HG03139 (cell line): ENCODE data around the gene SMPD4.
"Not testable (repeated sequence)": the region's sequence is repeated elsewhere in the genome, so short reads cannot be mapped to it uniquely, and the experiment has no call there.

ENCODE experiments used
- ATAC-seq: cut with Tn5 transposase; IDR thresholded peaks from one replicate; pipeline ENCODE4 v1.9.1; 2021; ENCODE audit not compliant: unreplicated experiment

Gene SMPD4

GRCh38 chr2:130157825-130158514 is 23.4 kb downstream of the SMPD4 start:
- ATAC-seq = peak; percentile 79

GRCh38 chr2:130157354-130157753 is 24.0 kb downstream of the SMPD4 start:
- peak; percentile 27 for ATAC-seq

GRCh38 chr2:130156624-130157004 is 24.8 kb downstream of the SMPD4 start:
- no peak for ATAC-seq

- ATAC-seq = not testable (repeated sequence)
These were observed 25.3 kb downstream of the SMPD4 start for GRCh38 chr2:130155956-130156623.

- ATAC-seq = no peak
These were observed 26.3 kb downstream of the SMPD4 start for GRCh38 chr2:130154773-130155765.

- ATAC-seq = not testable (repeated sequence)
These were observed 27.0 kb downstream of the SMPD4 start for GRCh38 chr2:130154423-130154770.

- not testable (repeated sequence) for ATAC-seq
These were observed 27.5 kb downstream of the SMPD4 start for GRCh38 chr2:130153721-130154422.

GRCh38 chr2:130152816-130153595 is 28.4 kb downstream of the SMPD4 start:
- ATAC-seq = no peak

GRCh38 chr2:130152136-130152815 is 29.1 kb downstream of the SMPD4 start:
- ATAC-seq = not testable (repeated sequence)

- not testable (repeated sequence) for ATAC-seq
These were observed 30.3 kb downstream of the SMPD4 start for GRCh38 chr2:130151145-130151512.

- ATAC-seq = no peak
These were observed 30.9 kb downstream of the SMPD4 start for GRCh38 chr2:130150181-130151144.

GRCh38 chr2:130148515-130148914 is 32.9 kb downstream of the SMPD4 start:
- not testable (repeated sequence) for ATAC-seq

GRCh38 chr2:130145006-130145414 is 36.4 kb downstream of the SMPD4 start, which contains the start of gene CCDC74B:
Gene CCDC74B (minus strand): TSS chr2:130145112. CDS start chr2:130144996, 116 bp downstream.
- ATAC-seq = peak; percentile 91

- ATAC-seq = not testable (repeated sequence)
These were observed 37.9 kb downstream of the SMPD4 start for GRCh38 chr2:130143266-130144039.

GRCh38 chr2:130142396-130143265 is 38.8 kb downstream of the SMPD4 start:
- not testable (repeated sequence) for ATAC-seq

GRCh38 chr2:130141645-130142370 is 39.6 kb downstream of the SMPD4 start:
- ATAC-seq = not testable (repeated sequence)
